Right lobe of liver (tissue), 4 donors: ENCODE results near the gene LONRF2.

Experiments used
- POLR2A ChIP-seq: fragments of 450-650 bp; IDR thresholded peaks from one replicate; pipeline ENCODE4 v1.6.1; 2017; ENCODE audit warnings: antibody characterized with exemption, mild to moderate bottlenecking
- TF ChIP-seq, protein P1 (sequence below), 4 donors: fragments of 200-600 bp in 3 of 4; fragments of 450-650 bp in 1 of 4; IDR thresholded peaks; one replicate each; pipeline versions ENCODE4 v1.5.1 to v1.8.0; 2016 to 2022; ENCODE audit warnings: antibody characterized with exemption in 4 of 4, mild to moderate bottlenecking in 2 of 4
- donor health status: DM: no; HTN: no; CAD: no.
- donor health status: DM: no; HTN: no; CAD: no.
- donor health status: DM: no; HTN: yes; CAD: no.

DNA sequence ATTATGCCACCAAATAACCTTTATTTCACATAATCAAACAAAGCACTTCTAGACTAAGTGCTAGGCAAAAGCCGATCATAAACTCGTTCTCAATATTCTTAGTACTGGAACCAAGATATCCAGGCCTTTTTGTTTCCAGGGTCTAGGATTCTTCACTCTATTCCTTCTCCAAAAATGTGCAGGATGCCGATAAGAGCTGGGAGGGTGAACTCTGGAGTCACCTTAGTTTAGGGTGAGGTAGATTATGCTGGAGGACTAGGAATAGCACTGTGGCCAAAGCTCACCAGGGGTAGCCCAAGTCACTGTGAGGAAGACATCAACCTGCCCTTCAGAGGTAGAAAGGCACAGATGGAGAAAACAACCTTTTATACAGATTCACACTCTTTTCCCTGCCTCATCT, 37.3 kb downstream of the LONRF2 start:
- TF ChIP-seq, protein P1, sequence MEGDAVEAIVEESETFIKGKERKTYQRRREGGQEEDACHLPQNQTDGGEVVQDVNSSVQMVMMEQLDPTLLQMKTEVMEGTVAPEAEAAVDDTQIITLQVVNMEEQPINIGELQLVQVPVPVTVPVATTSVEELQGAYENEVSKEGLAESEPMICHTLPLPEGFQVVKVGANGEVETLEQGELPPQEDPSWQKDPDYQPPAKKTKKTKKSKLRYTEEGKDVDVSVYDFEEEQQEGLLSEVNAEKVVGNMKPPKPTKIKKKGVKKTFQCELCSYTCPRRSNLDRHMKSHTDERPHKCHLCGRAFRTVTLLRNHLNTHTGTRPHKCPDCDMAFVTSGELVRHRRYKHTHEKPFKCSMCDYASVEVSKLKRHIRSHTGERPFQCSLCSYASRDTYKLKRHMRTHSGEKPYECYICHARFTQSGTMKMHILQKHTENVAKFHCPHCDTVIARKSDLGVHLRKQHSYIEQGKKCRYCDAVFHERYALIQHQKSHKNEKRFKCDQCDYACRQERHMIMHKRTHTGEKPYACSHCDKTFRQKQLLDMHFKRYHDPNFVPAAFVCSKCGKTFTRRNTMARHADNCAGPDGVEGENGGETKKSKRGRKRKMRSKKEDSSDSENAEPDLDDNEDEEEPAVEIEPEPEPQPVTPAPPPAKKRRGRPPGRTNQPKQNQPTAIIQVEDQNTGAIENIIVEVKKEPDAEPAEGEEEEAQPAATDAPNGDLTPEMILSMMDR (IDR thresholded peaks at IDR 0.05) = no peak
- no peak for TF ChIP-seq POLR2A
